HG02642 (cell line): ENCODE data around the gene NDUFB2.
A peak's percentile ranks its signal among the peaks of the same experiment; 100 is the strongest.
"Not testable (repeated sequence)": the region's sequence is repeated elsewhere in the genome, so short reads cannot be mapped to it uniquely, and the experiment has no call there.

Experiments used
- ATAC-seq: cut with Tn5 transposase; IDR thresholded peaks from one replicate; pipeline ENCODE4 v1.9.1; 2021; ENCODE audit warnings: mild to moderate bottlenecking; ENCODE audit not compliant: unreplicated experiment, poor library complexity

The NDUFB2 gene

GRCh38 chr7:140696680-140697446 is at the start of gene NDUFB2:
TSS of gene NDUFB2 (plus strand) at chr7:140696708. CDS start at chr7:140696745, 37 bp downstream.
- ATAC-seq, result peak; percentile 93

- ATAC-seq, result peak; percentile 88
These were observed 49.4 kb upstream of the NDUFB2 start for GRCh38 chr7:140646931-140647647.

- no peak for ATAC-seq
These were observed 46.8 kb upstream of the NDUFB2 start for GRCh38 chr7:140649556-140650205.

GRCh38 chr7:140650367-140650766 is 46.1 kb upstream of the NDUFB2 start:
- no peak for ATAC-seq

GRCh38 chr7:140653319-140654108 is 43.0 kb upstream of the NDUFB2 start:
- no peak for ATAC-seq

- no peak for ATAC-seq
These were observed 42.5 kb upstream of the NDUFB2 start for GRCh38 chr7:140654109-140654387.

- no peak for ATAC-seq
These were observed 41.8 kb upstream of the NDUFB2 start for GRCh38 chr7:140654661-140655060.

- ATAC-seq, result no peak
These were observed 40.7 kb upstream of the NDUFB2 start for GRCh38 chr7:140655511-140656408.

GRCh38 chr7:140656548-140657515 is 39.7 kb upstream of the NDUFB2 start:
- peak; percentile 75 for ATAC-seq

GRCh38 chr7:140657891-140658290 is 38.6 kb upstream of the NDUFB2 start:
- no peak for ATAC-seq

- ATAC-seq, result no peak
These were observed 36.7 kb upstream of the NDUFB2 start for GRCh38 chr7:140659856-140660255.

GRCh38 chr7:140661124-140661523 is 35.4 kb upstream of the NDUFB2 start:
- no peak for ATAC-seq

GRCh38 chr7:140662938-140663337 is 33.6 kb upstream of the NDUFB2 start:
- not testable (repeated sequence) for ATAC-seq

GRCh38 chr7:140667476-140667875 is 29.0 kb upstream of the NDUFB2 start:
- ATAC-seq, result no peak

GRCh38 chr7:140668641-140669040 is 27.9 kb upstream of the NDUFB2 start:
- no peak for ATAC-seq

- ATAC-seq, result no peak
These were observed 27.2 kb upstream of the NDUFB2 start for GRCh38 chr7:140669352-140669751.

- ATAC-seq, result not testable (repeated sequence)
These were observed 26.6 kb upstream of the NDUFB2 start for GRCh38 chr7:140669862-140670261.

- ATAC-seq, result no peak
These were observed 26.1 kb upstream of the NDUFB2 start for GRCh38 chr7:140670343-140670935.
